Left ventricle myocardium inferior (tissue), 1 donor: ENCODE measurements around the gene IFITM5. TPM values are rescaled to one million over a fixed set of nuclear protein-coding genes. Genes with fewer than 3 reads are reported as not detected.

Source experiments
- DNase-seq: peaks from one replicate; pipeline ENCODE4 v3.0.0-alpha.2; 2020
- H3K27ac ChIP-seq: fragments of 200-600 bp; replicated peaks from 2 replicates; pipeline ENCODE4 v1.8.0; 2021
- H3K27me3 ChIP-seq: fragments of 200-600 bp; 2 replicates; pipeline ENCODE4 v1.8.0; 2021; ENCODE audit warnings: low read depth
- H3K36me3 ChIP-seq: fragments of 200-600 bp; 2 replicates; pipeline ENCODE4 v1.8.0; 2021
- H3K4me1 ChIP-seq: fragments of 200-600 bp; 2 replicates; pipeline ENCODE4 v1.8.0; 2021
- H3K4me3 ChIP-seq: fragments of 200-600 bp; 2 replicates; pipeline ENCODE4 v1.8.0; 2021; ENCODE audit warnings: mild to moderate bottlenecking, moderate library complexity
- H3K9me3 ChIP-seq: fragments of 200-600 bp; replicated peaks from 2 replicates; pipeline ENCODE4 v1.8.0; 2021
- intact Hi-C: fragments of 100-400 bp; cut with micrococcal nuclease; formaldehyde crosslinking; loops from one replicate; pipeline ENCODE4 v1.11.0; 2022
- total RNA-seq: library from RNA; stranded (reverse); fragmentation: NEBNext Ultra II Directional; extraction: Animal tissue kit (Norgen Biotek cat#: 25700); gene quantifications from one replicate; pipeline ENCODE4 v1.2.1, GENCODE V29; 2021
- TF ChIP-seq, protein P1 (sequence below): fragments of 200-600 bp; IDR thresholded peaks from 2 replicates; pipeline ENCODE4 v1.8.0; 2021; ENCODE audit warnings: antibody characterized with exemption, mild to moderate bottlenecking, borderline replicate concordance
- donor health status: DM: no; HTN: yes; CAD: no; lungs with severe emphysema.

IFITM5 gene
- total RNA-seq, 1 donor from 2014 or later = not detected

- no peak overlapping the region for H3K27ac ChIP-seq
- H3K4me1 ChIP-seq = peaks cover 30% of the 10 kb centered on the region
- DNase-seq = no peak
- no peaks in the 10 kb centered on the region for H3K36me3 ChIP-seq
- TF ChIP-seq, protein P1, sequence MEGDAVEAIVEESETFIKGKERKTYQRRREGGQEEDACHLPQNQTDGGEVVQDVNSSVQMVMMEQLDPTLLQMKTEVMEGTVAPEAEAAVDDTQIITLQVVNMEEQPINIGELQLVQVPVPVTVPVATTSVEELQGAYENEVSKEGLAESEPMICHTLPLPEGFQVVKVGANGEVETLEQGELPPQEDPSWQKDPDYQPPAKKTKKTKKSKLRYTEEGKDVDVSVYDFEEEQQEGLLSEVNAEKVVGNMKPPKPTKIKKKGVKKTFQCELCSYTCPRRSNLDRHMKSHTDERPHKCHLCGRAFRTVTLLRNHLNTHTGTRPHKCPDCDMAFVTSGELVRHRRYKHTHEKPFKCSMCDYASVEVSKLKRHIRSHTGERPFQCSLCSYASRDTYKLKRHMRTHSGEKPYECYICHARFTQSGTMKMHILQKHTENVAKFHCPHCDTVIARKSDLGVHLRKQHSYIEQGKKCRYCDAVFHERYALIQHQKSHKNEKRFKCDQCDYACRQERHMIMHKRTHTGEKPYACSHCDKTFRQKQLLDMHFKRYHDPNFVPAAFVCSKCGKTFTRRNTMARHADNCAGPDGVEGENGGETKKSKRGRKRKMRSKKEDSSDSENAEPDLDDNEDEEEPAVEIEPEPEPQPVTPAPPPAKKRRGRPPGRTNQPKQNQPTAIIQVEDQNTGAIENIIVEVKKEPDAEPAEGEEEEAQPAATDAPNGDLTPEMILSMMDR = no peak
- H3K9me3 ChIP-seq = no peaks in the 10 kb centered on the region
- H3K4me3 ChIP-seq = no peak overlapping the region
- peaks cover 65% of the 10 kb centered on the region for H3K27me3 ChIP-seq
- intact Hi-C loops = no loop called here
Measured at GRCh38 chr11:276219-276618, 23.1 kb downstream of the IFITM5 start.

DNA sequence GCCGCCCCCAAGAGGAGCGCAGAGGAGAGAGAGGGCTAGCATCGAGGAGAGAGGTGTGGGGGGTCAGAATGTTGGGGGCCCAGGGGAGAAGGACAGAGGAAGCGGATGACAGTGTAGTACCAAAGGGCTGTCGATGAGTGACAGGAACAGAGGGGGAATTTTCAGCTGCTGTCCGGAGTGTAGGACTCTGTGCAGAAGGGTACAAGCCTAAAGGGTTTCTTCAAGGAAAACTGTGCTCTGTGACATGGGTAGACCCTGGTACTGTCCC is 26.5 kb downstream of the IFITM5 start:
- Histone ChIP-seq H3K4me1 (no peaks in the 10 kb centered on the region), H3K36me3 (no peaks in the 10 kb centered on the region), H3K4me3 (no peak overlapping the region), H3K27me3 (peaks cover 61% of the 10 kb centered on the region), H3K9me3 (no peaks in the 10 kb centered on the region), H3K27ac (no peak overlapping the region)
- DNase-seq = no peak
- intact Hi-C loops = no loop called here
- TF ChIP-seq, protein P1 = no peak

DNA sequence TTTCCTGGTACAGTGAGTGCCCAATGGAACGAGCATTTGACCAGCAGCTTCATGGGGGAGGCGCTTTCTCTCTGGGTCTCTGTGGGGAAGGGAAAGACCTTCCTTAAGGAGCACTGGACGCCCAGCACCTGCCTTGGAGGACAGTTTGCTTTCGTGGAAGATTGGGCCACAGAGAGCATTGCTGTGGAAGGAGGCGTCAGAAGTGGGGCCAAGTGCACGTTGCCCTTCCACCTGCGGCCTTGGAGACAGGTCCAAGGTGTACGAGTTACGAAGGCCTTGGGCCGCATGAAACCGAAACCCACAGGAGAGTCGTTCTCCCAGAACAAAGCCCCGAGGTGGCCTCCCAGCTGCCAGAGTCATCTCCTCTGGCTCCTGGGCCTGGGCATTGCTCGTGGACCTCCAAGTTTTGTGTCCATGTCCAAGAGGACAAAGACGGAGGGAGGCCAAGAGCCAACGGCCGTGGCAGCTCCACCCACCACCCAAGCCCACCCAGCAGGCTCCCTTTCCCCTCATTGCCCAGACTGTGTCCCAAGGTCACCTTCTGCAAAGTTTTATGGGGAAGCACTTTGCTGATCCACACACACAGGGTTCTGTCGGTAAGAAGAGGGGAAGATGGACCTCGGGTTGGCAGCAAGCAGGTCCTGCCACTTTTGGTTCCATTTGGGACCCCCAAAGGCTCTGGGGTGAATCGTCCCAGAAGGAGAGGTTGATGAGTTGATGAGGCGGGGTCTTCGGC is 27.0 kb downstream of the IFITM5 start:
- Histone ChIP-seq H3K27ac (no peak overlapping the region), H3K4me3 (no peak overlapping the region), H3K27me3 (peaks cover 59% of the 10 kb centered on the region), H3K4me1 (no peaks in the 10 kb centered on the region), H3K36me3 (no peaks in the 10 kb centered on the region), H3K9me3 (no peaks in the 10 kb centered on the region)
- no peak for DNase-seq
- intact Hi-C loops = no loop called here
- TF ChIP-seq, protein P1 = no peak

GRCh38 chr11:271319-271715 is 28.0 kb downstream of the IFITM5 start:
- Histone ChIP-seq H3K27me3 (peaks cover 49% of the 10 kb centered on the region), H3K27ac (no peak overlapping the region), H3K4me1 (no peaks in the 10 kb centered on the region), H3K4me3 (no peak overlapping the region), H3K9me3 (peaks cover 2% of the 10 kb centered on the region), H3K36me3 (no peaks in the 10 kb centered on the region)
- DNase-seq = no peak
- TF ChIP-seq, protein P1 = no peak
- intact Hi-C loops = no loop called here

DNA sequence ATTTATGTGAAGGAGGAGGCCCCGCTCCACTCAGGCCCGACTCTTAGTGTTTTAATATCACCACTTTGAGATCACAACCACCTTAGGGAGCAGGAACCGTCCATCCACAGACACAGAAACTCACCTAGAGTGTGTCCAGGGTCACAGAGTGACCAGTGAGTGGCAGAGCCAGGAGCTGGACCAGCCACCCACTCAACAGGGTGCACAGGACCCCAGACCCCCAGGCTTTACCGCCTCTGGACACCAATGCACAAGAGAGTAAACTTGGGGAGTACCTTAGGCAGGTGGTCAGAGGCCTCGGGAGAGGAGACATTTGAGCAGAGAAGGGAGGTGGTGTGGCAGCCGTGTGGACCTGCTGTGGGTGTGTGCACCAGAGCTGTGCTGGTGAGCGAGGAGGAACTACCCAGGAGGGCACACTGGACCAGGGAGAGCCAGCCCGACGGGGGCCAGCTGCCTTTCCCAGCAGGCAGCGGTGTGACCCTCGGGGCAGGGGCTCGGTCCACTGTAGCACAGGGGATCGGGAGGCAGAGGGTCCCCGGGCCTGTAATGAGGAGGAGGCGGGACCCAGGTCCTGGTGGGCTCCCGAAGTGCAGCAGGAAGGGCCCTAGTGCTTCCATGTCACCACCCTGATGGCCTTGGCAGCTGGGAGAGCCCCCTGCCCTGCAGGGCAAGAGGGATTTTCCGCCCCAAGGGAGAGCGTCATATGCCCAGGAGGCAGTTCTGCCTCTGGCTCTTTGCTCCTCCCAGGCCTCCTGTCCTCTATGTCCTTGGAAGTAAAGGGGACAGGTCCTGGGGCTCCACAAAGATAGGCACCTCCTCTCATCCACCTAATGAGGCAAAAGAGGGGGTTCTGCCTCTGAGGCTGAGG is 28.6 kb downstream of the IFITM5 start:
- peaks cover 8% of the 10 kb centered on the region for H3K9me3 ChIP-seq
- peaks cover 48% of the 10 kb centered on the region for H3K27me3 ChIP-seq
- intact Hi-C loops = no loop called here
- DNase-seq = no peak
- TF ChIP-seq, protein P1 = no peak
- H3K27ac ChIP-seq = peak overlapping the region; percentile 19
- no peaks in the 10 kb centered on the region for H3K4me1 ChIP-seq
- H3K36me3 ChIP-seq = no peaks in the 10 kb centered on the region
- no peak overlapping the region for H3K4me3 ChIP-seq
